Kidney epithelial cell (primary cell): ENCODE data around the gene SLC35F6. TPM values are rescaled to one million over a fixed set of nuclear protein-coding genes. Genes with fewer than 3 reads are reported as not detected.

Source experiments
- DNase-seq: peaks from one replicate; pipeline ENCODE4 v3.0.0-alpha.2; 2010; ENCODE audit warnings: low read depth
- H3K27me3 ChIP-seq: 2 replicates; pipeline ENCODE4 v1.6.0; 2011; ENCODE audit warnings: low read length; ENCODE audit not compliant: control insufficient read depth, insufficient read depth
- H3K36me3 ChIP-seq: 2 replicates; pipeline ENCODE4 v1.5.1; 2011; ENCODE audit warnings: low read length; ENCODE audit not compliant: control insufficient read depth, insufficient read depth
- H3K4me3 ChIP-seq: 2 replicates; pipeline ENCODE4 v1.5.1; 2011; ENCODE audit warnings: low read depth, mild to moderate bottlenecking, control low read depth, low read length
- CTCF ChIP-seq: IDR thresholded peaks from 2 replicates; pipeline ENCODE4 v1.5.1; 2011; ENCODE audit warnings: mild to moderate bottlenecking, moderate library complexity, low read length, control low read depth, inconsistent platforms; ENCODE audit not compliant: insufficient read depth, poor library complexity, severe bottlenecking
- total RNA-seq: library from RNA; depleted of rRNA; stranded (reverse); fragments of >200 nt; gene quantifications from 2 replicates; pipeline ENCODE4 v1.2.3, GENCODE V29; 2015

Gene SLC35F6
- total RNA-seq, 1 donor from 2014 or later: 80.5 TPM

- H3K4me3 ChIP-seq: no peak overlapping the region
These were observed 5.1 kb downstream of the SLC35F6 start for GRCh38 chr2:26769089-26769761.

GRCh38 chr2:26770986-26771586, 7.0 kb downstream of the SLC35F6 start:
- peak; percentile 55 for TF ChIP-seq CTCF
- Histone ChIP-seq H3K27me3 (no peaks in the 10 kb centered on the region), H3K36me3 (peaks cover 1% of the 10 kb centered on the region), H3K4me3 (no peak overlapping the region)
- no peak for DNase-seq

More at GRCh38 chr2:26769089-26769761, 5.1 kb downstream of the SLC35F6 start:
- H3K36me3 ChIP-seq: peaks cover 1% of the 10 kb centered on the region
- DNase-seq: no peak
- no peak for TF ChIP-seq CTCF
- H3K27me3 ChIP-seq: no peaks in the 10 kb centered on the region

- DNase-seq: no peak
- Histone ChIP-seq H3K36me3 (peaks cover 2% of the 10 kb centered on the region), H3K4me3 (no peak overlapping the region), H3K27me3 (no peaks in the 10 kb centered on the region)
- no peak for TF ChIP-seq CTCF
These were observed 8.2 kb downstream of the SLC35F6 start for GRCh38 chr2:26772064-26773001.

DNA sequence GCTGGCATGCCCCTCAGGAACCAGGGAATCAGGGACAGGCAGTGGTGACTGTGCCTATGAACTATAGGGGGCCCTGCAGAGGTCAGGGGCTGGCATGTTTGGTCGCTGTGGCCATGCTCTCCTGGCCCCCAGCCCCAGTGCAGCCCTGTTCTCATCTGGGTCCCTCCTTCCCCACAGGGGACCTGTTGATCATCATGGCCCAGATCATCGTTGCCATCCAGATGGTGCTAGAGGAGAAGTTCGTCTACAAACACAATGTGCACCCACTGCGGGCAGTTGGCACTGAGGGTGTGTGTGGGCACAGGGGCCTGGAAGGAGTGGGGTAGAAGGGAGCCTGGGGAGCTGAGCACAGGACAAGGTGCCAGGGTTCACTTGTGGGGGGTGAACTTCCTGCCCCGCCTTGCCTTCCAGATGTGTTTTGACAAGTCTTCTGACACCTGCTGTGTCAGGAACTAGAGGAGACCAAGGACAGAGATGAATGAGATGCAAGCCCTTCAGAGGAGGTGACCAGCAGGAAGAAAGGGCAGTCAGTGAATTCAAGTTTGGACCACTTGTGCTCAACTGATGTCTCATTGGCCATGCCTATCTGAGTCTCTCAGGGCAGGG, 12.2 kb downstream of the SLC35F6 start:
- Histone ChIP-seq H3K4me3 (no peak overlapping the region), H3K27me3 (no peaks in the 10 kb centered on the region), H3K36me3 (peaks cover 4% of the 10 kb centered on the region)
- no peak for DNase-seq
- TF ChIP-seq CTCF: no peak

DNA sequence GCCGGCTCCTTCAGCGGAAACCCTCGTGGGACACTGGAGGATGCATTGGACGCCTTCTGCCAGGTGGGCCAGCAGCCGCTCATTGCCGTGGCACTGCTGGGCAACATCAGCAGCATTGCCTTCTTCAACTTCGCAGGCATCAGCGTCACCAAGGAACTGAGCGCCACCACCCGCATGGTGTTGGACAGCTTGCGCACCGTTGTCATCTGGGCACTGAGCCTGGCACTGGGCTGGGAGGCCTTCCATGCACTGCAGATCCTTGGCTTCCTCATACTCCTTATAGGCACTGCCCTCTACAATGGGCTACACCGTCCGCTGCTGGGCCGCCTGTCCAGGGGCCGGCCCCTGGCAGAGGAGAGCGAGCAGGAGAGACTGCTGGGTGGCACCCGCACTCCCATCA, 14.0 kb downstream of the SLC35F6 start:
- H3K4me3 ChIP-seq: no peak overlapping the region
- no peaks in the 10 kb centered on the region for H3K27me3 ChIP-seq
- H3K36me3 ChIP-seq: peaks cover 4% of the 10 kb centered on the region
- no peak for DNase-seq
- TF ChIP-seq CTCF: no peak
